ENCODE results near the gene TMCO4.
"Not testable (repeated sequence)": the region's sequence is repeated elsewhere in the genome, so short reads cannot be mapped to it uniquely, and the experiment has no call there.

Gene TMCO4

DNA sequence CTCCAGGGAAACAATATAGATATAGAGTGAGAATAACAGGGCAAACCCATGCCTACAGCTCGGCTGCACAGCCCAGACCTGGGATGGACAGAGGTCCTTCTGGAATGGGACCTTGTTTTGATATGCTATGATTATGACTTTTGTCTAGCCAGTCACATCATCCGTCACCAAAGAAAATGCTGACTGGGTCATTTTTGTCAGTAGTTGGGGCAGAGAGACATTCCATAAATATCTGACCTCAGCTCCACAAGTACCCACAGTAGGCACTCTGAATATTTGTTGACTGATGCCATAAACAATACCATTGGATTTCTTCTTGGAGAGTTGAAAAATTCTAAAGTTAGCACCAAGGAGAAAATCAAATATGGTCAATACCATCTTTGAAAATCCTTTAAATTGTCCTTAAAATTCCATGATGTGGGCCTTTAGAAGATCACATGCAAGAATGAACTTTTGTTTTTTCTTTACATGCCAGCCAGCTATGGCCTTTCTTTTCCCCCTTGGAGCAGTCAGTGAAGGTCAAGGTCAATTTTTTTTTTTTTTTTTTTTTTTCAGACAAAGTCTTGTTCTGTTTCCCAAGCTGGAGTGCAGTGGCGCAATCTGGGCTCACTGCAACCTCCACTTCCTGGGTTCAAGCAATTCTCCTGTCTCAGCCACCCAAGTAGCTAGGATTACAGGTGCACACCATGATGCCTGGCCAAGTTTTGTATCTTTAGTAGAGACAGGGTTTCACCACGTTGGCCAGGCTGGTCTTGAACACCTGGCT is 7.3 kb downstream of the TMCO4 start:
- TF ChIP-seq, protein P1, sequence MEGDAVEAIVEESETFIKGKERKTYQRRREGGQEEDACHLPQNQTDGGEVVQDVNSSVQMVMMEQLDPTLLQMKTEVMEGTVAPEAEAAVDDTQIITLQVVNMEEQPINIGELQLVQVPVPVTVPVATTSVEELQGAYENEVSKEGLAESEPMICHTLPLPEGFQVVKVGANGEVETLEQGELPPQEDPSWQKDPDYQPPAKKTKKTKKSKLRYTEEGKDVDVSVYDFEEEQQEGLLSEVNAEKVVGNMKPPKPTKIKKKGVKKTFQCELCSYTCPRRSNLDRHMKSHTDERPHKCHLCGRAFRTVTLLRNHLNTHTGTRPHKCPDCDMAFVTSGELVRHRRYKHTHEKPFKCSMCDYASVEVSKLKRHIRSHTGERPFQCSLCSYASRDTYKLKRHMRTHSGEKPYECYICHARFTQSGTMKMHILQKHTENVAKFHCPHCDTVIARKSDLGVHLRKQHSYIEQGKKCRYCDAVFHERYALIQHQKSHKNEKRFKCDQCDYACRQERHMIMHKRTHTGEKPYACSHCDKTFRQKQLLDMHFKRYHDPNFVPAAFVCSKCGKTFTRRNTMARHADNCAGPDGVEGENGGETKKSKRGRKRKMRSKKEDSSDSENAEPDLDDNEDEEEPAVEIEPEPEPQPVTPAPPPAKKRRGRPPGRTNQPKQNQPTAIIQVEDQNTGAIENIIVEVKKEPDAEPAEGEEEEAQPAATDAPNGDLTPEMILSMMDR (IDR thresholded peaks at IDR 0.05; ENCODE audit: poor library complexity, severe bottlenecking), result no peak
- H3K4me1 ChIP-seq (ENCODE audit: insufficient read depth, poor library complexity, severe bottlenecking), result no peaks in the 10 kb centered on the region
- no peaks in the 10 kb centered on the region for H3K27me3 ChIP-seq (ENCODE audit: insufficient read depth, poor library complexity, severe bottlenecking)
- DNase-seq (ENCODE audit: low spot score) (no peak), ATAC-seq (ENCODE audit: low read depth) (no peak)
- no peak overlapping the region for H3K4me3 ChIP-seq (ENCODE audit: severe bottlenecking)
- H3K9me3 ChIP-seq (ENCODE audit: severe bottlenecking), result no peaks in the 10 kb centered on the region
- no peaks in the 10 kb centered on the region; the same call in 1 of the 2 replicates for H3K36me3 ChIP-seq (ENCODE audit: low read depth)
- H3K27ac ChIP-seq (ENCODE audit: poor library complexity, severe bottlenecking), result no peak overlapping the region

DNA sequence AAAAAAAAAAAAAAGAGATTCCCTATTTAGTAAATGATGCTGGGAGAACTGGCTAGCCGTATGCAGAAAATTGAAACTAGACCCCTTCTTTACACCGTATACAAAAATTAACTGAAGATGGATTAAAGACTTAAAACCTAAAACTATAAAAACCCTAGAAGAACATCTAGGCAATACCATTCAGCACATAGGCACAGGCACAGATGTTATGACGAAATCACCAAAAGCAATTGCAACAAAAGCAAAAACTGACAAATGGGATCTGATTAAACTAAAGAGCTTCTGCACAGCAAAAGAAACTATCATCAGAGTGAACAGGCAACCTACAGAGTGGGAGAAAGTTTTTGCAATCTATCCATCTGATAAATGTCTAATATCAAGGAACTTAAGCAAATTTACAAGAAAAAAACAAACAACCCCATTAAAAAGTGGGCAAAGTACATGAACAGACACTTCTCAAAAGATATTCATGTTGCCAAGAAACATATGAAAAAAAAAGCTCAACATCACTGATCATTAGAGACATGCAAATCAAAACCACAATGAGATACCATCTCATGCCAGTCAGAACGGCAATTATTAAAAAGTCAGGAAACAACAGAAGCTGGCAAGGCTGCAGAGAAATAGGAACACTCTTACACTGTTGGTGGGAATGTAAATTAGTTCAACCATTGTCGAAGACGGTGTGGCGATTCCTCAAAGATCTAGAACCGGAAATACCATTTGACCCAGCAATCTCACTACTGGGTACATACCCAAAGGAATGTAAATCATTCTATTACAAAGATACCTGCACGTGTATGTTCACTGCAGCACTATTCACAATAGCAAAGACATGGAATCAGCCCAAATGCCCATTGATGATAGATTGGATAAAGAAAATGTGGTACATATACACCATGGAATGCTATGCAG is 9.4 kb downstream of the TMCO4 start:
- H3K36me3 ChIP-seq (ENCODE audit: low read depth); H3K27ac ChIP-seq (ENCODE audit: poor library complexity, severe bottlenecking); H3K4me3 ChIP-seq (ENCODE audit: severe bottlenecking); H3K9me3 ChIP-seq (ENCODE audit: severe bottlenecking); H3K4me1 ChIP-seq (ENCODE audit: insufficient read depth, poor library complexity, severe bottlenecking); DNase-seq (ENCODE audit: low spot score); ATAC-seq (ENCODE audit: low read depth); H3K27me3 ChIP-seq (ENCODE audit: insufficient read depth, poor library complexity, severe bottlenecking): not testable (repeated sequence)

DNA sequence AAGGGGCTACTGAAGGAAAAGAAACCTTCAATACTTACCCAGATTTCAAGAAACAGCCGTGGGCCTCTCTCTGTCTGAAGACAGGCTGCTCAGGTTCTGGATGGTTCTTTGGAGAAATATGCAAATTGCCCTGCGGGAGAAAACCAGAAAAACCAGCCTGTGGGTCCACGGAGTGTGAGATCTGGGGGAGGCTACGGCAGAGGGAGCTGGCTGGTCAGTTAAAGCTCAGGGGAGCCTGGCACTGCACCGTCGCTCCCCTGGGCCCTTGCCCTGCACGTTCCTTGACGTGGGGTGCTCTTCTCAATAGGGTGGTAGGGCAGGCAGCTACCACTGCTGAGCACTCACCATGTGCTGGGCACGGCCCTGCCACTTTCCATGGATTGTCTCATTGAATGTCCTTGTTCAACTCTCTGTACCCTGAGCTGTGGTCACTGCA is 12.7 kb downstream of the TMCO4 start:
- H3K27ac ChIP-seq (ENCODE audit: poor library complexity, severe bottlenecking), result no peak overlapping the region
- no peak overlapping the region for H3K4me3 ChIP-seq (ENCODE audit: severe bottlenecking)
- TF ChIP-seq, protein P1 (IDR thresholded peaks at IDR 0.05; ENCODE audit: poor library complexity, severe bottlenecking), result no peak
- no peak for ATAC-seq (ENCODE audit: low read depth)
- DNase-seq (ENCODE audit: low spot score), result no peak
- H3K4me1 ChIP-seq (ENCODE audit: insufficient read depth, poor library complexity, severe bottlenecking), result no peaks in the 10 kb centered on the region
- H3K36me3 ChIP-seq (ENCODE audit: low read depth), result peaks cover 9% of the 10 kb centered on the region
- no peaks in the 10 kb centered on the region for H3K27me3 ChIP-seq (ENCODE audit: insufficient read depth, poor library complexity, severe bottlenecking)
- H3K9me3 ChIP-seq (ENCODE audit: severe bottlenecking), result no peaks in the 10 kb centered on the region

DNA sequence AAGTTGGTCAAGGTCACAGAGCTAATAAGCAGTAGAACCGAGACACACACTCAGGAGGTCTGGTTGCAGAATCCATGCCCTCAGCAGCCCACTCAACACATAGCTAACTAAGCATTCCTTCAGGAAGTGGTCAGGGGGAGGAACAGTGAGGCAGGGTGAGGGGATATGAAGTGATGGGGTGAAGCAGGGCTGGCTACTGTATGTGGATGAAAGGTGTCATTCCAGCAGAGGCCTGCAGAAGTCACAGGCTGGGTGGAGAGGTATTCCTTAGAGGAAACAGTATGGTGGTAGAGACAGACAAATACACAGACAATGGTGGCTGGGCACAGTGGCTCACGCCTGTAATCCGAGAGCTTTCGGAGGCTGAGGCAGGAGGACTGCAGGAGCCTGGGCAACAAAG is 14.1 kb downstream of the TMCO4 start:
- ATAC-seq (ENCODE audit: low read depth), result no peak
- DNase-seq (ENCODE audit: low spot score), result no peak
- Histone ChIP-seq H3K4me1 (ENCODE audit: insufficient read depth, poor library complexity, severe bottlenecking) (no peaks in the 10 kb centered on the region), H3K4me3 (ENCODE audit: severe bottlenecking) (no peak overlapping the region), H3K27ac (ENCODE audit: poor library complexity, severe bottlenecking) (no peak overlapping the region), H3K27me3 (ENCODE audit: insufficient read depth, poor library complexity, severe bottlenecking) (no peaks in the 10 kb centered on the region), H3K36me3 (ENCODE audit: low read depth) (peaks cover 9% of the 10 kb centered on the region; the same call in 1 of the 2 replicates), H3K9me3 (ENCODE audit: severe bottlenecking) (no peaks in the 10 kb centered on the region)
- TF ChIP-seq, protein P1 (IDR thresholded peaks at IDR 0.05; ENCODE audit: poor library complexity, severe bottlenecking), result no peak

DNA sequence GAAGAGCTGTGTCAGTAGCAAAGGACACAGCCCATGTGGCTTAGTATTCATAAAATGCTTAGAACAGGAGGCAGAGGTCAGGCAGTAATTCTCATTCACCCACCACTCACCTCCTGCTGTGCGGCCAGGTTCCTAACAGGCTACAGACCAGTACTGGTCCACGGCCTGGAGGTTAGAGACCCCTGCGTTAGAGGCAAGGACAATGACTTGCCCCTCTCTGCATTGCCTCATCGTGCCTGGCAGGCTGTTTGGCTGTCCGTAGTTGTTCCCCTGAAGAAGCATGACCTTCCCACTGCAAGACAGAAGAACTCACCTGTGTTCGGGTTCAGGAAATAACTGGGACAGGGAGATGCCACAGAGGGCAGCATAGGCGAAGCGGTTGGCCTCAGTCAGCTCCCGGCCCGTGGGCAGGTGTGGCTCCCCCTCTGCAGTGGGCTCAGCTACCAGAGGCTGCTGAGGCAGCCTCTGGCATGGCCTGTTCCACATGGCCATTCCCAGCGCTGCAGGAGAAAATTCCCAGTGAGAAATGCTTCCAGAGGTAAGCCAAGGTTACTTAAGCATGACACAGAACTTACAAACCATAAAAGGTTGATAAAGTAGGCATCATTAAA is 19.3 kb downstream of the TMCO4 start:
- TF ChIP-seq, protein P1 (IDR thresholded peaks at IDR 0.05; ENCODE audit: poor library complexity, severe bottlenecking), result no peak
- Histone ChIP-seq H3K9me3 (ENCODE audit: severe bottlenecking) (no peaks in the 10 kb centered on the region), H3K4me1 (ENCODE audit: insufficient read depth, poor library complexity, severe bottlenecking) (no peaks in the 10 kb centered on the region), H3K4me3 (ENCODE audit: severe bottlenecking) (no peak overlapping the region), H3K27ac (ENCODE audit: poor library complexity, severe bottlenecking) (no peak overlapping the region), H3K36me3 (ENCODE audit: low read depth) (peaks cover 9% of the 10 kb centered on the region), H3K27me3 (ENCODE audit: insufficient read depth, poor library complexity, severe bottlenecking) (no peaks in the 10 kb centered on the region)
- ATAC-seq (ENCODE audit: low read depth) (no peak), DNase-seq (ENCODE audit: low spot score) (no peak)

All from RWPE2 (cell line).